ENCODE results near the gene CCDC92.

The CCDC92 gene

GRCh38 chr12:123923927-123924326 is 48.7 kb downstream of the CCDC92 start:
- TF ChIP-seq EP300 (IDR thresholded peaks at IDR 0.05; ENCODE audit: borderline replicate concordance) (no peak), TAF1 (IDR thresholded peaks at IDR 0.05; ENCODE audit: low read depth) (no peak), CEBPB (IDR thresholded peaks at IDR 0.05) (no peak)

- TF ChIP-seq EP300 (IDR thresholded peaks at IDR 0.05; ENCODE audit: borderline replicate concordance) (no peak), YY1 (IDR thresholded peaks at IDR 0.05; ENCODE audit: low read depth) (no peak), NFIC (IDR thresholded peaks at IDR 0.05) (no peak), REST (IDR thresholded peaks at IDR 0.05; ENCODE audit: low read depth) (no peak), CEBPB (IDR thresholded peaks at IDR 0.05) (no peak), RAD21 (IDR thresholded peaks at IDR 0.05; ENCODE audit: low read depth) (no peak), USF1 (IDR thresholded peaks at IDR 0.05) (no peak)
Measured at GRCh38 chr12:123923038-123923437, 49.6 kb downstream of the CCDC92 start.

GRCh38 chr12:123919980-123920360 is 52.7 kb downstream of the CCDC92 start:
- no peak for TF ChIP-seq EP300 (IDR thresholded peaks at IDR 0.05; ENCODE audit: borderline replicate concordance)

- no peak for TF ChIP-seq TCF12 (IDR thresholded peaks at IDR 0.05; ENCODE audit: low read depth)
- TF ChIP-seq REST (IDR thresholded peaks at IDR 0.05; ENCODE audit: low read depth): no peak
- TF ChIP-seq TEAD4 (IDR thresholded peaks at IDR 0.05): no peak
- no peak for TF ChIP-seq RAD21 (IDR thresholded peaks at IDR 0.05; ENCODE audit: low read depth)
- no peak for TF ChIP-seq YY1 (IDR thresholded peaks at IDR 0.05; ENCODE audit: low read depth)
- TF ChIP-seq CEBPB (IDR thresholded peaks at IDR 0.05): no peak
- TF ChIP-seq USF1 (IDR thresholded peaks at IDR 0.05): no peak
- no peak for TF ChIP-seq EP300 (IDR thresholded peaks at IDR 0.05; ENCODE audit: borderline replicate concordance)
- TF ChIP-seq EGR1 (IDR thresholded peaks at IDR 0.05): no peak
- TF ChIP-seq TAF1 (IDR thresholded peaks at IDR 0.05; ENCODE audit: low read depth): no peak
Measured at GRCh38 chr12:123917337-123917850, 55.2 kb downstream of the CCDC92 start.

- TF ChIP-seq REST (IDR thresholded peaks at IDR 0.05; ENCODE audit: low read depth) (no peak), YY1 (IDR thresholded peaks at IDR 0.05; ENCODE audit: low read depth) (no peak), TCF12 (IDR thresholded peaks at IDR 0.05; ENCODE audit: low read depth) (no peak), EP300 (IDR thresholded peaks at IDR 0.05; ENCODE audit: borderline replicate concordance) (no peak), ZBTB7A (IDR thresholded peaks at IDR 0.05; ENCODE audit: low read depth) (no peak), TEAD4 (IDR thresholded peaks at IDR 0.05) (no peak), EGR1 (IDR thresholded peaks at IDR 0.05) (no peak), FOXM1 (IDR thresholded peaks at IDR 0.05; ENCODE audit: borderline replicate concordance, low read depth) (no peak), RAD21 (IDR thresholded peaks at IDR 0.05; ENCODE audit: low read depth) (no peak), TAF1 (IDR thresholded peaks at IDR 0.05; ENCODE audit: low read depth) (no peak)
Measured at GRCh38 chr12:123916729-123917128, 55.9 kb downstream of the CCDC92 start.

- TF ChIP-seq CREB1 (IDR thresholded peaks at IDR 0.05; ENCODE audit: low read depth): no peak
- TF ChIP-seq EP300 (IDR thresholded peaks at IDR 0.05; ENCODE audit: borderline replicate concordance): no peak
Measured at GRCh38 chr12:123914726-123915333, 57.8 kb downstream of the CCDC92 start.
